HG02938 (cell line): ENCODE results near the gene TMEM258.

Experiments
- ATAC-seq: cut with Tn5 transposase; IDR thresholded peaks from one replicate; pipeline ENCODE4 v1.9.1; 2021; ENCODE audit warnings: mild to moderate bottlenecking, moderate library complexity; ENCODE audit not compliant: unreplicated experiment

The TMEM258 gene

DNA sequence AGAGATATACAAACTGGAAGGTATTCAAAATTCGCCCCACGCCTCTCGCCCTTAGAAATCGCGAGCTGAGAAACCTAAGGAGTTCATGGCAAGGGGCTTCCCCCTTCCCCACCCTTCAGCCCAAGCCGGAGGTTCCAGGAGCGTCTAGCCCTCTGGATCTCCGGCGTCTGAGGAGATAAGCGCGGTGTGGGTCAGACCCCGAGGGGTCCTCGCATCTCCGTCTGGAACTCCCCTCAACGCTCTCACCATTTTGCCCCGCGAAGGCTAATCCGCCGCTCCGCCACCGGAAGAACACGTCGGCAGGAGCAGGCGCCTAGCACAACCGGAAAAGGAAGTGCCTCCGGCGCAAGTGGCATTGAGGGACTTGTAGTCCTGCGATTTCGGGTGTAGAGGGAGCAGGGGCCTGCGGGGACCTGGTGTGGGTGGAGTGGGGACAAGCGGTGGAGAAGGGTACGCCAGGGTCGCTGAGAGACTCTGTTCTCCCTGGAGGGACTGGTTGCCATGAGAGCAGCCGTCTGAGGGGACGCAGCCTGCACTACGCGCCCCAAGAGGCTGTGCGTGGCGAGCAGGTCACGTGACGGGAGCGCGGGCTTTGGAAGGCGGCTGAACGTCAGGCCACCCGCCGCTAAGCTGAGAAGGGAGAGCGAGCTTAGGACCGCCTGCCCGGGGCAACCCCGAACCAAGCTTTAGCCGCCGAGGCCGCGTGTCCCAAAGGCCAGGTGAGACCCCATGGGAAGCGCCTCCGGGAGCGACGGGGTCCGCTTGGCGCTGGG is at the start of gene TMEM258, which contains the start of gene FEN1:
TMEM258 (minus strand) TSS at position 290 of the 773 bp plus-strand sequence; CDS start at position 249, 41 bp downstream.
FEN1 (plus strand) TSS at position 602 of the 773 bp plus-strand sequence. CDS start 2,451 bp downstream, outside the sequence.
- peak; percentile 75 for ATAC-seq

DNA sequence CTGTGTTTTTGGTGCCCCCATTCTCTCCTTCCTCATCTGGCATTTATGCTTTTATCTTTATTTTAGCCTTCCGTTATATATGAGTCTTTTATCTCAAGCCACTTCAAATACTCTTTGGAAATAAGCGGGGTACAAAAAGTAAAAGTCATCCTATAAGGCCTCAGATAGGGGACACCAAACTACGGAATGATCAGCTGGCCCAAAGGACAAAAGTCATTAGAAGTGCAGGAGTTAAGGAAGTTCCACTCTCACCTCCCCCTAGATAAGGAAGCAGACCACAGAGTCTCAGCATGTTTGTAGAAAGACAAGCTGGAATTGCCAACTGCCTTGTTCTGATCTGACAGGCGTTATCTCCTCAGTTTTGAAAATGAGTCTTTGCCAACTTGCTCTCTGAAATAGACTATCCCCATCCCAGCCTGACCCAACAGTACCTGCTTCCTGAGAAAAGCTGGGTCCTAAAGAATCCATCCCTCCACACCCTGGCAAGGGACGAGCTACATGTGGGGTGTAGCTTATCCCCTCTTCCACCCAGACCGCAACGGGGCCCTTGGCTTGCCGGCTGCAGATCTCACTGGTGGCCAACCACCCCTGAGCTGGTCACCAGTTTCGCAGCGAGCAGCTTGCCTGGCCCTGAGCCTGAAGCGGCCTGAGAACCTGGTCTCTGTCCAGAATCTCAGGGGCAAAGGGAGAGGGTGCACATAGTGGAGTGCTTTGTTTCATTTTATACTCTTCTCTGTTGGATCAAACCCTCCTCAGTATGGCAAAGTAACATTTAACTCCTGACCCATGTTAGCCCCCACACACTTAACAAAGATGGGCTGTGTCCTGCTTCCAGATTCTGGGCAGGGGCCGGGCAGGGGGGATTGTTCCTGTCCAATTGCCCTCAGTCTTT is 49.5 kb upstream of the TMEM258 start:
- no peak for ATAC-seq

DNA sequence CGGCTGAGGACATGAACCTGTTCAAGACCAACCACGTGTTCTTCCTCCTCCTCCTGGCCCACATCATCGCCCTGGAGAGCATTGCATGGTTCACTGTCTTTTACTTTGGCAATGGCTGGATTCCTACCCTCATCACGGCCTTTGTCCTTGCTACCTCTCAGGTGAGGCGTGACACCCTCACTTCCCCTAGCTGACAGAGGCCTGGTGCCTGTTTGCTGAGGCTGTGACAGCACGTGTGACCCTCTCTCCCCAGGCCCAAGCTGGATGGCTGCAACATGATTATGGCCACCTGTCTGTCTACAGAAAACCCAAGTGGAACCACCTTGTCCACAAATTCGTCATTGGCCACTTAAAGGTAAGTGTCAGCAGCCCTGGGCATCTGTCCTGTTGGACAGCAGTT is 48.0 kb upstream of the TMEM258 start:
- ATAC-seq, result no peak

DNA sequence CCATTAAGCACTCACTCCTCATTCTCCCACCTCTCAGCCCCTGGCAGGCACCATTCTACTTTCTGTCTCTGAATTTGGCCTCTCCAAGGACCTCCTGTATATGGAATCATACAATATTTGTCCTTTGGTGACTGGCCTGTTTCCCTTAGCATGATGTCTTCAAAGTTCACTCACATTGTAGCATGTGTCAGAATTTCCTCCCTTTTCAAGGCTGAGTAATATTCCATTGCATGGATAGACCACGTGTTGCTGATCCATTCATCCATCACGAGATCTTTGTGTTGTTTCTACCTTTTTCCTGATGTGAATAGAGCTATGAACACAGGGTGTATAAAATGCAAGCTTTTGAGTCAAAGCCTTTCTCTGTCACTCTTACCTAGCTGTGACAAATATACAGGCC is 47.3 kb upstream of the TMEM258 start:
- ATAC-seq, result no peak

DNA sequence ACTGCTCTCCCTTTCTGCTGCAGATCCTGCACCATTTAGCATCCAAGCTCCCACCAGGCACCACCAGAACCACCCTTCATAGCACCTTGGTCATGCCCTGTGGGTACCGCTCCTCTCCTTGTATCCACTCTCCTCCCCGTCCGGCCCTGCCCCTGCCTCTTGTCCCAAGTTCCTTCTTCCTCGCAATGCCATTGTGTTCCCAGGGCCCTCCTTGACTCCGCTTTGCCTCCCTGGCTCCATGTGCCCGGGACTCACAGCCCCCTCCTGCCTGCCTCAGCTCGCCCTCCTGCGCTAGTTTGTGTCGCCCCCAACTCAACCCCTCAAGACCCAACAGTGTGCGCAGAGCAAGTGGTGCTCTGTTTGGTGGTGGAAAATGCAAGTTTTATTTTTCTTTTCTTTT is 46.5 kb upstream of the TMEM258 start:
- ATAC-seq, result no peak

DNA sequence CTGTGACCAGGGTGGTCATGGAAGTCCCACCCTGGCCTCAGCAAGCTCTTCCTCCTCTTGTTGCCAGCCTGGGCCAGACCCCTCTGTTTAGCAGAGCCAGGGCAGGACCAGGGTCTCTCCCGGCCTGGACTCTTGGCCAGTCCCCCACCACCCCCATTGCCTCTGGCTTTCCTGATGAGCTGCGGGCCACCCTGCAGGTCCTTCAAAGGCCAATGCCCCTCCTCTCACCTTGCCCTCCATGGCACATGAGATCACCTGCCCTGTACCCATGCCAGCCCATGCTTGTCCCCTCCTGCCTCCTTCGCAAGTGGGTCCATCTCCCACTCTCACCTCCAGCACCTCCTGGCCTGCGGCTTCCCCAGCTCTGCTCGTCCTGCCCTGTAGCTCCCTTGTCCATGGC is 46.1 kb upstream of the TMEM258 start:
- no peak for ATAC-seq

DNA sequence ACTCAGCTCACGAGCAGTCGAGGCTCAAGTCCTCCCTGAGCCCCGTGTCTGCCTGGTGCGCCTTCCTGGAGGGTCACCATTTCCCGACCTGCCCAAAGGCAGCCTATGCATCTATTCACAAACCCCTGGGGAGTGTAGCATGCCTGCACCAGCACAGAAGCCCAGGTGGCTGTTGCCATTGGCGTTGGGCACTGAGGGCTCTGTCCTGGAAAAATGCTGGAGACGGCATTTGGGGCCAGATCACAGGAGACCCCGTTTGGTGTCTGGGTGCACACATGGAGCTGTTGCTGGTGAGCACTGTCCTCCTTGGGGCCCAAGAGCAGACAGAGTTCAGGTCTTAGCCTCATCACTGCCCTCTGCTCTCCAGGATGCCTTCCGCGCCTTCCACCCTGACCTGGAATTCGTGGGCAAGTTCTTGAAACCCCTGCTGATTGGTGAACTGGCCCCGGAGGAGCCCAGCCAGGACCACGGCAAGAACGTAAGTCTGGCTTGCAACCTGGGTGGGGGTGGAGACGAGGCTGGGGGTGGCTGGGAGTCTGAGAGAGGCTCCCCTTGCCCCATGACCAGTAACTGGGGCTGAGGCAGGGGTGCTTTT is 45.1 kb upstream of the TMEM258 start:
- no peak for ATAC-seq

DNA sequence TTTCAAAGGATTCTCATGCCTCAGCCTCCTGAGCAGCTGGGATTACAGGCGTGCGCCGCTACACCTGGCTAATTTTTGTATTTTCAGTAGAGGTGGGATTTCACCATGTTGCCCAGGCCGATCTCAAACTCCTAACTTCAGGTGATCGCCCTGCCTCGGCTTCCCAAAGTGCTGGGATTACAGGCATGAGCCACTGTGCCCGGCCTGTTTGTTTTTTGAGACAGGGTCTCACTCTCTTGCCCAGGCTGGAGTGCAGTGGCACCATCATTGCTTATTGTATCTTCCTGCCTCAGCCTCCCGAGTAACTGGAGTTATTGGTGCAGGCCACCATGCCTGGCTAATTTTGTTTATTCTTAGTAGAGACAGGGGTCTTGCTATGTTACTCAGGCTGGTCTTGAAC is 43.8 kb upstream of the TMEM258 start:
- no peak for ATAC-seq

DNA sequence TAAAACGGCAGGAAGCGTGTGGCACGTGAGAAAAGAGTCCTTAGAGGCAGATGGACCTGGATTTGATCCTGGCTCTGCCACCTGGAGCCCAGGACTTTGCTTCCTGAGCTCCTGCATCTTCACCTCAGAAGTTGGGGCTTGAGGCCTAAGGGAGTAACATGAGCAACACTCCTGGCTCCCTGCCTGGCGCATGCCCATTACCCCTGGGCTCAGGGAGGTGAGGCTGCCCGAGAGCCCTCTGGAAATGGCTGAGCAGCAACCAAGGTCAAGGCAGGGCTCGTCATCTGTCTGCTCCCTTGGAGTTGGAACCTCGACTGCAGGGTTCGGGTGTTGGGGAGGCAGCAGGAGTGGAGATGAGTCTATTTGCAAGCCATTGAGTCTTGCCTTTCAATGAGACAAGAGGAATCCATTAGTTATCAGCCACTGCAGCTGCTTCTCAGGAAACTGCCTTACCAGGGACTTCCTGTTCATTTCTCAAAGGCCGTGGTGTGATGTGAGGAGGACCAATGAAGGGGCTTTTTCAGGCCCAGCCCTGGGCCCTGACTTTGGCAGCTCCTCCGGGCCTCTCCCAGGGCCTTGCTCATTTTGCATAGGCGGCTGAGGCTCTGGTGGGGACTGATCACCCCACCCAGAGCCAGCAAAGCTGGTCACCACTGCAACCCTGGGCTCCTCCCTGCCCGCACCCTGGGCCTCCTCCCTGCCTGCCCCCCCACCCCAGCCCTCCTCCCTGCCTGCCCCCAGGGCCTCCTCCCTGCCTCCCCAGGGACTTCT is 42.1 kb upstream of the TMEM258 start:
- ATAC-seq, result peak; percentile 91

DNA sequence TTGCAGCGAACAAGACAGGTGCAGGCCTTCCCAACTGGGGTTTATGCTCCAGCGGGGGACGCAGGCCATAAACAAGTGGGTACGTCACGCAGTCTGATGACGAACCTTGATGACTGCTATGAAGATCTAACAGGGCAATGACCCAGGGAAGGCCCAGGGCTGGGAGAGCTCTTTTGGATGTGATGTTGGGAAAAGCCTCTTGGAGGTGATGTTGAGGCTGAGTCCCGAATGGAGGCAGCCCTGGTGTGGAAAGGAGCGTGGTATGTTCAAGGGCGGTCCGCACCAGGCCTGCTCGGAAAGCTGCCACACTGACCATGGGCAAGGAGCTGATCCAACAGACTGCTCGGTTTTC is 41.5 kb upstream of the TMEM258 start:
- ATAC-seq, result no peak

DNA sequence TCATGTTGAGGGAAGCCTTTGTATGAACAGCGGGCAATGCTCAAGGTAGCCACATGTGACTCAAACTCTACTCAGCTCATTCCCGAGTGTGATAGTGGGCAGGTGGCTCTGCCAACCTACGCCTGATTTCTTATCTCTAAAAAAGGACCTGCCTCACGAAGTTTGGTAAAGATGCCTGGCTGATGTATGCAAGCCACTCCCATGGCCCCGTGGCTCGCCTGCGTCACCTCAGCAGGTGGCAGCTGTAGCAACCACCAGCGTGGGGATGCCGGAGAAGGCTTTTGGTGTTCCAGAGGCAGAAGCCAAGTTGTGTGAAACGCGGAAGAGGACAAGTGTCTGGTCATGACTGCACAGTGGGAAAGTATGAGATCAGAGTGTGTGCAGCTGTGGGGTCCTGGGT is 41.1 kb upstream of the TMEM258 start:
- ATAC-seq, result no peak

DNA sequence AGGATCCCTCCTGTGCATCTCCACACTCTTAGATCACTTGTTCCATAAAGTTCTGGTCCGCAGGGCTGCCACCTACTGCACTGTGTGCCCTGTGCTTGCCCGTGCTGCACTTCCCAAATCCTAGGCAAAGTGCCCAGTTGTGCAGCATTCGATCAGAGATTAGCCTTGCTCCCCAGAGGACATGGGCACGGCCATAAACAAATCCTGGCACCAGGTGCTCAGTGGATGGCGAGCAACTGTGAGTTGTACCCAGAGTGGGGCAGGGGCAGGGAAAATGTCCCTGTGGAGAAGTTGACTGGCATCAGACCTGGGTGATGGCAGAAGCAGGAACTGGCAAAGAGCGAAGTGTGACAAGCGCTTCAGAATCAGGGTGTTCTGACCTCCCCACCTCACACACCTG is 40.4 kb upstream of the TMEM258 start:
- ATAC-seq, result no peak

DNA sequence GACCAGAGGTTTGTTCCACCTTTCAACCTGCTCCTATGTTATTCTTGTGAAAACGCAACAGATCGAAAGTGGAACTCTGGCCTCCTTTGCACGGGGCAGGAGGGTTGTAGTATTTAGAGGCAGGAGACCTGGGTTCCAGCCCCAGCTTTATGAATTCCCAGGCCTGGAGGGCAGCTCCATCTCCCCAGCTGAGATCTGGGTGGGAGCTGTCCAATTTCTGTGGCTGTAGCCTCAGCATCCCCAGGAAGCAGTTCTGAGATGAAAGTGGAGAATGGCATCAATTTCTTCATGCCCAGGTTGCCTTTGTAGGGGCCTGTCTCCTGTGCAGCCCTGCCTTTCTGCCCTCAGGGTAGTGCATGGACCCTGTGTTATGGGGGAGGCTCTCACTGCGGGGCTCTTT is 39.8 kb upstream of the TMEM258 start:
- no peak for ATAC-seq

DNA sequence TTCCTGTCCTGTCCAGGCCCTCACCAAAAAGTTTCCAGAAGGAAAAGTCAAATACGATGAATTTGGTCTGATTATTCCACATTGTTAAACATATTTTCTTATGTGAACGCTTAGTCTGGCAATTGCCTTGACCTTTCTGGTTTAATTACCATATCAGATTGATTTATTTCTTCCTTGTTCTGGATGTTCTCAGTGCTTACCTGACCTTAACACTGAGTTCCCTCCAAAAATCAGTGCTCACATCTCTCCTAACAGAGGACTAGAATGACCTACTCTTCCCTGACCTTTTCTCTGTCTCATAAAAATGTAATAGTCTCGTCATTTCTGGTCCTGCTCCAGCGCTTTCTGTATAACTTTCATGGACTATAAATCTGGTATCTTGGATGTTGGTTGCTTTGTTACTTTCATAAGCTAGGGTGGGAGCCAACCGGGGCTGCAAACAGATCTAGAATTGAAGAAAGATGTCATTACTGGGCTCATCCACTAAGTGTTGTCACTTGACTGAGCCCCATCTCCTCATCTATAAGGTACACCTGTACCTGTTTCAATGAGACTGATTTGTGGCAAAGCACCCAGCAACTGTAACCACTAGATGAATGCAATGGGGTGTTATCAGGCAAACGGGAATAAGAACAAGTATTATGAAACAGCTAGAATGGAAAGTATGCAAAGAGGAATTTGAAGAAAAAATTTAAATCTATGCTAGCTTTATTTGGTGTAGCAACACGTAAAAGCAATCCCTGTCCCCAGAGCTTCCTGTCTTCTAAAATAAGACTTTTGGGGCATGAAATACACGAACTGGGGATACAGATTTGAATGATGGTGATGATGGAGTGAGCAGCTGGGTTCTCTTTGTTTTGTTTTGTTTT is 38.1 kb upstream of the TMEM258 start:
- no peak for ATAC-seq

DNA sequence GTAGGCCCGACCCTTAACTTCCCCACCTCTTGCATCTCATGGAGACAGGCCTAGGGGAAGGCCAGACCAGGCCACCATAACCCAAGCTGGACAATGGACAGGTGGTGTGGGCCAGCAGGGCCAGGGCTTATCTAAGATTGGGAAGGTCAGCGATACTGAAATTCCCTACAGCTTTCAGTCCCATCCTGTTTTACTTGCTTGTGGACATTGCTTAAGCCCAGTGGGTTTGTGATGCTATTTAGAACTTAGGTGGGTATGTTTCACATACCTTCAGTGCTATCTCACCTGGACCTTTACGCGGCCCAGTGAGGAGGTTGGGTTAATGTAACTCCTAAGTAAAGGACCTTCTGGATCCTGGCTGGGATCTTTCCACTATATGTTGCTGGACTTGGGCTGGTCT is 37.4 kb upstream of the TMEM258 start:
- ATAC-seq, result no peak

DNA sequence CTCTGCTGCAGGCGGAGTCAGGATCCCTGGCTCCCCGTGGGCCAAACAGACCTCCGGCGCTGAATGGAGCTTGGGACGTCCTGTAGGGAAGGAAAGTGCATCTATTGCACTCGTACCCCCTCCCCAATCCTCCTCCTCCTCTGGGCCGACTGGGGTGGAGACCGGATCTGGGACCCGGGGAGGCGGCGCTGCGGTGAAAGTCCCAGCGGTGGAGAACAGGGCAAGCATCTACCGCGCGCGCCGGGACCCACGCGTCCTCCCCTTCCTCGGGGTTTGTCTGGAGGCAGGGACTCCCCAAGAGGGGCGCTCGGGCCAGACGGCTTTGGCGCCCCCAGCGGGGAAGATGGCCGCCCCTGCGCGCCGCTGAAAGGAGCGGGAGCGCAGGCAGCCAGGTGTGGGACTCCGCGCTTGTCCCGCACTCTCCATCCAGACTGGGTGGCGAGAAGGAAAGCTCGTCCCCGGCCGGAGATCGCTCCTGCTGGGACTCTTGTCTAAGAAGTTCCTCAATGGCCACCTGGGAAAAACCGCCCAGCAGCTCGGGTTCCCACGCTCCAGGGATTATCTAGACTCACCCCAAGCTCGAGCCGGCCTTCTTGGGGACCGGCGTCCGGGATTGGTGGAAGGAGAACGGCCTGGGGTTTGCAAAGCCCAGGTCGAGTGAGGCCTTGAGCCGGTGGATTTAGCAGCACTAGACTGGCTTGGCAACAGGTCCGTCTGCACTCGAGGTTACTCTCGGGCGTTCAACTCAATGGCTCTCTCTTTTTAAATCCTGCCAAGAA is 36.4 kb upstream of the TMEM258 start:
- no peak for ATAC-seq

DNA sequence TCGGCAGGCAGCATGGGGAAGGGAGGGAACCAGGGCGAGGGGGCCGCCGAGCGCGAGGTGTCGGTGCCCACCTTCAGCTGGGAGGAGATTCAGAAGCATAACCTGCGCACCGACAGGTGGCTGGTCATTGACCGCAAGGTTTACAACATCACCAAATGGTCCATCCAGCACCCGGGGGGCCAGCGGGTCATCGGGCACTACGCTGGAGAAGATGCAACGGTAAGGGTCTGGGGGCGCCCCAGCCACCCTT is 35.9 kb upstream of the TMEM258 start:
- no peak for ATAC-seq

DNA sequence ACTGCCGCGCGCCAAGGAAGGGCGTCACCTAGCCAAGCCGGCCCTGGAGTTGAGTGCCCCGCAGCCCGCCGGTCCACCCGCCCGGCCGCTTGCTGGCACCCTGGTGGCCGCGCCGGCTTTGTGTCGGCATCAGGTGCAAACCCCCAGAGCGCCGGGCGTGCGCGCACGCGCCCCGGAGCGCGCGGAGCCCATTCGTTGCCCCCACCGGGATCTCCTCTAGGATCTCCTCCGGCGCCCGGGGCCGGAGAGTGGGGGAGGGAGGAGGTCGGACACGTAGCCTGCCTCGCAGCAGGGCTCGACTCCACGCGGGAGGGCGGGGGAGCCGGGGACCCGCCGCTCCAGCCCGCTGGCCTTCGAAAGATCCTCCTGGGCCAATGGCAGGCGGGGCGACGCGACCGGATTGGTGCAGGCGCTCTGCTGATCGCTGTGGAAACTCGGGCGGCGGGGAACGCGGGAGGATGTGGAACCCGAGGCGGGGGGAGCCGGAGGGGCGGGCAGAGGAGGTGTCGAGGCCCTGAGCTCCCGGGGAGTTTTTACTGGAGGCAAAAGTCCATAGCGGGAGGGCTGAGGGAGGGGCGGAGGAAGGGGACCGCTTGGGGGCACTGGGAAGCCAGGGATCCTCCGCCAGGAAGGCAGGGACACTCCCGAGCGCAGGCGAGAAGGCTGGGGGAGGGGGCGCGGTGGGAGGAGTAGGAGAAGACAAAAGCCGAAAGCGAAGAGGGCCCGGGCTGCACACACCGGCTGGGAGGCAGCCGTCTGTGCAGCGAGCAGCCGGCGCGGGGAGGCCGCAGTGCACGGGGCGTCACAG is 35.4 kb upstream of the TMEM258 start, which contains the start of gene FADS2:
FADS2 (plus strand) TSS at position 730 of the 808 bp plus-strand sequence. CDS start 91 bp downstream, outside the sequence.
- ATAC-seq, result peak; percentile 69
